ENCODE results near the gene ECE1. TPM values are rescaled to one million over a fixed set of nuclear protein-coding genes. Genes with fewer than 3 reads are reported as not detected.

ECE1 gene
- total and polyA plus RNA-seq, 2 donors (not counting 3 experiments of a cell fraction or from before 2014, with no cell fraction given) = 437 to 562 TPM

GRCh38 chr1:21263653-21264225 is 26.5 kb downstream of the ECE1 start:
- CTCF ChIA-PET = interaction anchor here (1.3 kb wide), 1 partner anchor 9 kb away, joined by 6 read pairs; no protein-coding TSS in a partner anchor
- Histone ChIP-seq H3K79me2 (ENCODE audit: control insufficient read depth, insufficient read depth, low read length) (peaks cover 73% of the 10 kb centered on the region), H3K9me3 (replicated peaks; ENCODE audit: control insufficient read depth, insufficient read depth, low read length) (no peaks in the 10 kb centered on the region), H3K4me2 (ENCODE audit: insufficient read depth, low read length) (no peak overlapping the region), H3K4me1 (ENCODE audit: control insufficient read depth, extremely low read depth, insufficient read depth, low read length) (peaks cover 67% of the 10 kb centered on the region), H3K9me1 (replicated peaks; ENCODE audit: control insufficient read depth, extremely low read depth, insufficient read depth, low read length) (no peaks in the 10 kb centered on the region), H3K27ac (ENCODE audit: insufficient read depth, low read depth, low read length) (peak overlapping the region; percentile 6), H3K9ac (replicated peaks; ENCODE audit: extremely low read depth, insufficient read depth, low read length) (no peak overlapping the region), H4K20me1 (replicated peaks; ENCODE audit: control insufficient read depth, extremely low read depth, insufficient read depth, low read length) (no peaks in the 10 kb centered on the region), H2AFZ (ENCODE audit: low read depth, low read length) (no peak overlapping the region), H3K36me3 (ENCODE audit: control insufficient read depth in 2 of 2, extremely low read depth in 1 of 2, insufficient read depth in 2 of 2, low read length in 2 of 2) (peaks cover 15 to 46% of the 10 kb centered on the region in 2 experiments), H3K27me3 (ENCODE audit: control insufficient read depth in 2 of 2, insufficient read depth in 2 of 2, low read length in 2 of 2) (no peaks in the 10 kb centered on the region), H3K4me3 (replicated peaks in 1 of 3; ENCODE audit: insufficient read depth in 1 of 3, low read depth in 1 of 3, low read length in 3 of 3) (no peak overlapping the region)
- FAIRE-seq = peak; percentile 21
- POLR2A ChIA-PET = no interaction called here
- intact Hi-C loops (cut with micrococcal nuclease) (loop anchor here (2.0 kb wide), 1 partner anchor 105 kb away; no protein-coding TSS in a partner anchor), dilution Hi-C loops (cut with MboI; ENCODE audit: extremely low pct_ligation_motif_present, low sequenced_read_pairs) (no loop called here)
- TF ChIP-seq JUN (IDR thresholded peaks at IDR 0.05; ENCODE audit: borderline replicate concordance, insufficient read depth, insufficient read length, low read depth) = no peak
- BruUV-seq (replicated peaks) = no TSS peak
- DNase-seq (ENCODE audit: low read depth, low spot score) = no peak

- no peak overlapping the region for H3K4me3 ChIP-seq (replicated peaks in 1 of 3; ENCODE audit: insufficient read depth in 1 of 3, low read depth in 1 of 3, low read length in 3 of 3)
- TF ChIP-seq MYC (IDR thresholded peaks at IDR 0.05; ENCODE audit: low read depth, low read length) (no peak), POLR2A (IDR thresholded peaks at IDR 0.05; ENCODE audit: low read depth, low read length) (no peak), GATA2 (IDR thresholded peaks at IDR 0.05; ENCODE audit: insufficient read depth, insufficient read length, low read depth, low read length) (no peak), JUN (IDR thresholded peaks at IDR 0.05; ENCODE audit: borderline replicate concordance, insufficient read depth, insufficient read length, low read depth) (no peak), FOS (IDR thresholded peaks at IDR 0.05; ENCODE audit: borderline replicate concordance, insufficient read depth, low read length) (no peak), CTCF (IDR thresholded peaks at IDR 0.05; ENCODE audit: extremely low read depth in 1 of 2, insufficient read depth in 1 of 2, low read depth in 1 of 2, low read length in 2 of 2) (no peak), POLR2AphosphoS5 (IDR thresholded peaks at IDR 0.05; ENCODE audit: insufficient read depth, low read depth, low read length) (no peak), EZH2 (IDR thresholded peaks at IDR 0.05; ENCODE audit: borderline replicate concordance, low read depth, low read length, severe bottlenecking) (no peak), MAX (IDR thresholded peaks at IDR 0.05; ENCODE audit: insufficient read depth, insufficient read length) (no peak)
- POLR2A ChIA-PET = no interaction called here
- dilution Hi-C loops (cut with MboI; ENCODE audit: extremely low pct_ligation_motif_present, low sequenced_read_pairs) = no loop called here
- CTCF ChIA-PET = interaction anchor here (1.3 to 2.8 kb wide), 3 partner anchors 8 to 106 kb away, joined by 6 to 25 read pairs (median 14); no protein-coding TSS in a partner anchor
- intact Hi-C loops (cut with micrococcal nuclease) = loop anchor here (2.0 kb wide), 1 partner anchor 106 kb away; no protein-coding TSS in a partner anchor
- H3K4me2 ChIP-seq (ENCODE audit: insufficient read depth, low read length) = peak overlapping the region; percentile 18
- peaks cover 67% of the 10 kb centered on the region for H3K79me2 ChIP-seq (ENCODE audit: control insufficient read depth, insufficient read depth, low read length)
- H4K20me1 ChIP-seq (replicated peaks; ENCODE audit: control insufficient read depth, extremely low read depth, insufficient read depth, low read length) = no peaks in the 10 kb centered on the region
- BruUV-seq (replicated peaks) = no TSS peak
- peak overlapping the region; percentile 92 for H3K27ac ChIP-seq (ENCODE audit: insufficient read depth, low read depth, low read length)
- H3K27me3 ChIP-seq (ENCODE audit: control insufficient read depth in 2 of 2, insufficient read depth in 2 of 2, low read length in 2 of 2) = no peaks in the 10 kb centered on the region
- H3K4me1 ChIP-seq (ENCODE audit: control insufficient read depth, extremely low read depth, insufficient read depth, low read length) = peaks cover 60% of the 10 kb centered on the region
- H3K9ac ChIP-seq (replicated peaks; ENCODE audit: extremely low read depth, insufficient read depth, low read length) = peak overlapping the region; percentile 75
- H3K9me1 ChIP-seq (replicated peaks; ENCODE audit: control insufficient read depth, extremely low read depth, insufficient read depth, low read length) = no peaks in the 10 kb centered on the region
- H3K36me3 ChIP-seq (ENCODE audit: control insufficient read depth in 2 of 2, extremely low read depth in 1 of 2, insufficient read depth in 2 of 2, low read length in 2 of 2) = peaks cover 11 to 46% of the 10 kb centered on the region in 2 experiments
- FAIRE-seq = no peak
- no peak overlapping the region for H2AFZ ChIP-seq (ENCODE audit: low read depth, low read length)
- no peak for DNase-seq (ENCODE audit: low read depth, low spot score)
- H3K9me3 ChIP-seq (replicated peaks; ENCODE audit: control insufficient read depth, insufficient read depth, low read length) = no peaks in the 10 kb centered on the region
These were observed 27.2 kb downstream of the ECE1 start for GRCh38 chr1:21263052-21263429.
